SU-DHL-6 (cell line): ENCODE measurements around the gene DICER1.

Source experiments
- H2AFZ ChIP-seq: fragments of 200-600 bp; sonication (generic); 2 replicates; pipeline ENCODE4 v1.6.1; 2014; ENCODE audit warnings: low read depth, mild to moderate bottlenecking, moderate library complexity, mixed read lengths, antibody characterized with exemption, low read length; ENCODE audit not compliant: severe bottlenecking
- H3F3A ChIP-seq: fragments of 200-600 bp; shearing (Covaris generic); 2 replicates; pipeline ENCODE4 v1.6.0; 2016; ENCODE audit warnings: antibody characterized with exemption, mild to moderate bottlenecking; ENCODE audit not compliant: insufficient read depth
- H3K27ac ChIP-seq: fragments of 200-600 bp; sonication (generic); 2 replicates; pipeline ENCODE4 v1.5.1; 2016; ENCODE audit warnings: low read depth, mild to moderate bottlenecking, low read length, moderate library complexity, mixed read lengths
- H3K27me3 ChIP-seq: fragments of 200-600 bp; sonication (generic), shearing (Covaris generic); 2 replicates; pipeline ENCODE4 v1.6.0; 2014; ENCODE audit warnings: mild to moderate bottlenecking, low read length
- H3K36me3 ChIP-seq: fragments of 200-600 bp; sonication (generic); 2 replicates; pipeline ENCODE4 v1.6.1; 2014; ENCODE audit warnings: mild to moderate bottlenecking, low read length, mixed read lengths
- H3K4me2 ChIP-seq: fragments of 300-600, 200-600 bp; shearing (Covaris generic), sonication (generic); 2 replicates; pipeline ENCODE4 v1.6.0; 2014; ENCODE audit warnings: low read length, low read depth, mild to moderate bottlenecking; ENCODE audit not compliant: poor library complexity, severe bottlenecking
- H3K4me3 ChIP-seq: fragments of 200-600 bp; sonication (generic); 2 replicates; pipeline ENCODE4 v1.5.1; 2014; ENCODE audit warnings: antibody characterized with exemption, low read length, mild to moderate bottlenecking, mixed read lengths; ENCODE audit not compliant: insufficient read depth, poor library complexity, severe bottlenecking
- H3K79me2 ChIP-seq: fragments of 200-600 bp; sonication (generic); 2 replicates; pipeline ENCODE4 v1.6.1; 2014; ENCODE audit warnings: mild to moderate bottlenecking, low read length, moderate library complexity; ENCODE audit not compliant: insufficient read depth
- H3K9ac ChIP-seq: fragments of 200-600 bp; sonication (generic); 2 replicates; pipeline ENCODE4 v1.7.0; 2014; ENCODE audit warnings: mild to moderate bottlenecking, low read length
- H3K9me2 ChIP-seq: fragments of 200-600 bp; sonication (generic); replicated peaks from 2 replicates; pipeline ENCODE4 v1.6.1; 2014; ENCODE audit warnings: low read length; ENCODE audit not compliant: insufficient read depth
- H3K9me3 ChIP-seq: fragments of 200-600 bp; sonication (generic); 2 replicates; pipeline ENCODE4 v1.6.1; 2014; ENCODE audit warnings: low read length, mixed read lengths; ENCODE audit not compliant: insufficient read depth
- H4K20me1 ChIP-seq: fragments of 200-600 bp; sonication (generic); 2 replicates; pipeline ENCODE4 v1.6.1; 2014; ENCODE audit warnings: low read depth, mild to moderate bottlenecking, antibody characterized with exemption, low read length, moderate library complexity, mixed read lengths
- CTCF ChIP-seq: fragments of 200-600 bp; sonication (generic); IDR thresholded peaks from one replicate; pipeline ENCODE4 v1.5.1; 2017; ENCODE audit warnings: antibody characterized with exemption, mild to moderate bottlenecking, low read length, moderate library complexity; ENCODE audit not compliant: insufficient read depth, poor library complexity, severe bottlenecking
- EZH2phosphoT487 ChIP-seq: fragments of 200-600 bp; sonication (generic), shearing (Covaris generic); conservative IDR thresholded peaks from 2 replicates; pipeline ENCODE4 v1.6.1; 2018; ENCODE audit warnings: mild to moderate bottlenecking, antibody characterized with exemption, low read length, moderate library complexity, mixed read lengths

DICER1 gene

GRCh38 chr14:95184413-95184790 lies 27.1 kb upstream of the DICER1 start:
- H3K4me3 ChIP-seq = no peak overlapping the region
- no peaks in the 10 kb centered on the region for H3K36me3 ChIP-seq
- H4K20me1 ChIP-seq = no peaks in the 10 kb centered on the region
- no peaks in the 10 kb centered on the region for H3F3A ChIP-seq
- H3K9ac ChIP-seq = no peak overlapping the region
- no peak overlapping the region for H2AFZ ChIP-seq
- no peak overlapping the region for H3K4me2 ChIP-seq
- H3K9me2 ChIP-seq = no peaks in the 10 kb centered on the region
- TF ChIP-seq EZH2phosphoT487 (no peak), CTCF (no peak)
- no peak overlapping the region for H3K27ac ChIP-seq
- no peaks in the 10 kb centered on the region for H3K9me3 ChIP-seq
- no peaks in the 10 kb centered on the region for H3K27me3 ChIP-seq
- no peaks in the 10 kb centered on the region for H3K79me2 ChIP-seq

DNA sequence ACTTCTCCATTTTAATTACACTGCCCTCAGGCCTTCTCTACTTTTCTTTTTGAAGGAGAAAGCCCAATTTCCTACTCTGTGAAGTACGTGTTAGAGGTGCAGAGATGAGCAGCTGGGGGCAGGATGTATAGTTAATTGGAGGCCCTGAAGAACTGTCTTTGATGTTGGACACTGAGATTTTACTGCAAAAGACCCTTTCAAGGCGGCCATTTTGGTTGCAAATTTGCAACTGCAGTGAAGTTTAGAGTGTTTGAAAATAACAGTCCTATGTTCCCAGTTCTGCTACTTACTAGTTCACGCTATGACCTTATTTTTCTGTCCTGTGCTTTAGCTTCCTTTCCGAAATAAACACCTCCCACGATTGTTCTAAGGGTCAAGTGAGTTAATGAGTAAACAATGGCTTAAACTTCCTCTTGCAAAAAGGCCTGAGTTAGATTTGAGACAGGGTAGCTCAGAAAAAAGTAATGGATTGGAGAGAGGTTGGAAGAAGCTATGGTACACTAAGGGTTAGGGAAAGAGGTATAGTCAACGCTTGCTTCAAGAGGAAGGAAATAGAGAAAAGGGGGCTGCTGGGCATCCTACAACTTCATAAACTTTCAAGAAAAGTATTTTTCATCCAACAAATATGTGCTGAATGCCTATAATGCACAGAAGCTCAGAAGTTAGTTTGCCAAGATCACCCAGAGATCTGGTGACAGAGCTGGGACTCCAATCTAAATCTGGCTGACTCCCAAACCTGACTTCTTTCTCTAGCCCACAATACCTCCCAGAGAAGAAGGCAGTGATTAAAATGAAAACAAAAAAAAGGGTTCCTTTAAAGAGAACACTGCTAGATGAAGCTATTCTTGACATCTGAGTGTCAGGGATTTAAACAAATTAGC lies 26.4 kb upstream of the DICER1 start:
- Histone ChIP-seq H3K27ac (no peak overlapping the region), H2AFZ (no peak overlapping the region), H3K27me3 (no peaks in the 10 kb centered on the region), H3K79me2 (no peaks in the 10 kb centered on the region), H3K9ac (no peak overlapping the region), H3K9me2 (no peaks in the 10 kb centered on the region), H3K4me3 (no peak overlapping the region), H3K9me3 (no peaks in the 10 kb centered on the region), H3K36me3 (no peaks in the 10 kb centered on the region), H3F3A (no peaks in the 10 kb centered on the region), H4K20me1 (no peaks in the 10 kb centered on the region), H3K4me2 (no peak overlapping the region)
- TF ChIP-seq EZH2phosphoT487 = no peak
- TF ChIP-seq CTCF = no peak

DNA sequence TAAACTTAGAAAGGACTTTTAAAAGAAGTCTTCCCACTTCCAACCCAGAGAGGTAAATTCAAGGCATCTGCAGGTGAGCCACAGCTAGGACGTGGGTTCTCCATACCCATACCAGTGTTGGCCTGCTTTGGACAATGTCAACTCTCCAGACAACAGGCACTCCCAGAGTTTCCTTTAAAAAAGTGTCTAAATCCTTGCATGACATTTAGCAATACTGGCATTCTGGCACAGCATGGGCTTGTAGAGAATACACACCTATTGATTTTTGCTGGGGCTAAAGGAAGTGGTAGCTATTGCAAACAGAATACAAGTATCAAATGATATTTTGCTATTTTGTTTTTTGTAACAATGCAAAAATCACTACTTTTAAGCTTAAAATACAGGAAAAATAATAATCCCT lies 25.8 kb upstream of the DICER1 start:
- TF ChIP-seq CTCF = no peak
- TF ChIP-seq EZH2phosphoT487 = no peak
- Histone ChIP-seq H3K36me3 (no peaks in the 10 kb centered on the region), H3K9me3 (no peaks in the 10 kb centered on the region), H3K27me3 (no peaks in the 10 kb centered on the region), H3K9ac (no peak overlapping the region), H3K4me2 (no peak overlapping the region), H3K79me2 (no peaks in the 10 kb centered on the region), H3K9me2 (no peaks in the 10 kb centered on the region), H3K27ac (no peak overlapping the region), H4K20me1 (no peaks in the 10 kb centered on the region), H3K4me3 (no peak overlapping the region), H3F3A (no peaks in the 10 kb centered on the region), H2AFZ (no peak overlapping the region)
